Neutrophil (primary cell): ENCODE results near the gene FHAD1.

ENCODE experiments used
- H3K27ac ChIP-seq: fragments of 200-600 bp; sonication (generic); 2 replicates; pipeline ENCODE4 v1.5.1; 2016; ENCODE audit warnings: mild to moderate bottlenecking, moderate library complexity
- H3K27me3 ChIP-seq: fragments of 200-600 bp; sonication (generic); 2 replicates; pipeline ENCODE4 v1.6.0; 2016; ENCODE audit warnings: mild to moderate bottlenecking
- H3K36me3 ChIP-seq: fragments of 200-600 bp; sonication (generic); 2 replicates; pipeline ENCODE4 v1.5.1; 2017
- H3K4me1 ChIP-seq, 2 experiments: fragments of 200-600 bp in 1 of 2; sonication (generic) in 1 of 2; 1 replicate in 1 of 2; 2 replicates in 1 of 2; pipeline versions ENCODE4 v1.5.1 to v1.6.1; 2013 to 2016; ENCODE audit warnings: low read depth in 1 of 2, low read length in 1 of 2, mild to moderate bottlenecking in 1 of 2, moderate library complexity in 1 of 2; ENCODE audit not compliant: control insufficient read depth in 1 of 2, insufficient read depth in 1 of 2
- H3K4me3 ChIP-seq, 2 experiments: fragments of 200-600 bp in 1 of 2; sonication (generic) in 1 of 2; 1 replicate in 1 of 2; 2 replicates in 1 of 2; pipeline ENCODE4 v1.5.1; 2013 to 2016; ENCODE audit warnings: low read depth in 1 of 2, low read length in 1 of 2, mild to moderate bottlenecking in 1 of 2, moderate library complexity in 1 of 2
- H3K9me3 ChIP-seq: fragments of 200-600 bp; sonication (generic); 2 replicates; pipeline ENCODE4 v1.5.1; 2016
- CTCF ChIP-seq: fragments of 200-600 bp; sonication (generic); IDR thresholded peaks from 2 replicates; pipeline ENCODE4 v1.5.1; 2016; ENCODE audit warnings: antibody characterized with exemption

FHAD1 gene

GRCh38 chr1:15393475-15394257, 146.6 kb downstream of the FHAD1 start:
- Histone ChIP-seq H3K4me1 (no peaks in the 10 kb centered on the region), H3K36me3 (no peaks in the 10 kb centered on the region), H3K4me3 (no peak overlapping the region), H3K27me3 (peaks cover 4% of the 10 kb centered on the region), H3K9me3 (no peaks in the 10 kb centered on the region), H3K27ac (no peak overlapping the region)
- TF ChIP-seq CTCF, result no peak

- TF ChIP-seq CTCF, result no peak
- H3K27me3 ChIP-seq, result no peaks in the 10 kb centered on the region
- H3K4me1 ChIP-seq, result no peaks in the 10 kb centered on the region
- no peaks in the 10 kb centered on the region for H3K36me3 ChIP-seq
- no peak overlapping the region for H3K4me3 ChIP-seq
- H3K9me3 ChIP-seq, result no peaks in the 10 kb centered on the region
- no peak overlapping the region for H3K27ac ChIP-seq
These were observed 147.3 kb downstream of the FHAD1 start for GRCh38 chr1:15394258-15394690.

GRCh38 chr1:15397236-15397635, 150.2 kb downstream of the FHAD1 start:
- Histone ChIP-seq H3K4me1 (no peaks in the 10 kb centered on the region), H3K27ac (no peak overlapping the region), H3K4me3 (no peak overlapping the region), H3K36me3 (no peaks in the 10 kb centered on the region), H3K9me3 (no peaks in the 10 kb centered on the region), H3K27me3 (no peaks in the 10 kb centered on the region)
- TF ChIP-seq CTCF, result no peak

- TF ChIP-seq CTCF, result no peak
- Histone ChIP-seq H3K36me3 (no peaks in the 10 kb centered on the region), H3K27ac (no peak overlapping the region), H3K27me3 (no peaks in the 10 kb centered on the region), H3K9me3 (no peaks in the 10 kb centered on the region), H3K4me1 (no peaks in the 10 kb centered on the region), H3K4me3 (no peak overlapping the region)
These were observed 152.7 kb downstream of the FHAD1 start for GRCh38 chr1:15399710-15400109.

- TF ChIP-seq CTCF, result no peak
- Histone ChIP-seq H3K27ac (no peak overlapping the region), H3K4me3 (no peak overlapping the region), H3K36me3 (no peaks in the 10 kb centered on the region), H3K4me1 (no peaks in the 10 kb centered on the region), H3K9me3 (no peaks in the 10 kb centered on the region), H3K27me3 (no peaks in the 10 kb centered on the region)
These were observed 153.6 kb downstream of the FHAD1 start for GRCh38 chr1:15400627-15401026.
